Measurements from ENCODE around the gene ETS1. TPM values are rescaled to one million over a fixed set of nuclear protein-coding genes. Genes with fewer than 3 reads are reported as not detected.
A peak's percentile ranks its signal among the peaks of the same experiment; 100 is the strongest.

Gene ETS1
- total and polyA plus RNA-seq, 10 donors, result 58.1 to 455 (median 352) TPM

- intact Hi-C loops (cut with DNase I; ENCODE audit: low total_unique reads), result loop anchor here (10.0 kb wide), 2 partner anchors 67 to 107 kb away; no protein-coding TSS in a partner anchor
- no peak for DNase-seq
- H3K9me3 ChIP-seq, result no peaks in the 10 kb centered on the region
- 74 to 81% (median 78%) methylated on average over 17 of the region's 17 CpGs for WGBS, 5 donors
- no peaks in the 10 kb centered on the region for H3K27me3 ChIP-seq (replicated peaks in 1 of 7)
- TF ChIP-seq POLR2A (IDR thresholded peaks at IDR 0.05) (no peak), POLR2AphosphoS5 (IDR thresholded peaks at IDR 0.05) (no peak), CTCF (IDR thresholded peaks at IDR 0.05 in 8 of 11, conservative IDR thresholded peaks at IDR 0.05 in 3 of 11) (no peak)
- peak overlapping the region; percentile 2 to 93 (median 32) for H3K27ac ChIP-seq
- no peak overlapping the region for H3K4me3 ChIP-seq
- H3K4me1 ChIP-seq, result peaks cover 25 to 86% (median 64%) of the 10 kb centered on the region in 6 donors
- H3K36me3 ChIP-seq, result no peaks in the 10 kb centered on the region
These were observed 34.5 kb upstream of the ETS1 start for GRCh38 chr11:128621601-128622501.

- no peak overlapping the region for H3K4me3 ChIP-seq
- H3K27me3 ChIP-seq (replicated peaks in 1 of 7), result no peaks in the 10 kb centered on the region
- no peaks in the 10 kb centered on the region for H3K36me3 ChIP-seq
- no peak for DNase-seq
- TF ChIP-seq POLR2AphosphoS5 (IDR thresholded peaks at IDR 0.05), result no peak
- no peak for TF ChIP-seq CTCF (IDR thresholded peaks at IDR 0.05 in 8 of 11, conservative IDR thresholded peaks at IDR 0.05 in 3 of 11)
- no peak for TF ChIP-seq POLR2A (IDR thresholded peaks at IDR 0.05)
- intact Hi-C loops (cut with DNase I; ENCODE audit: low total_unique reads), result loop anchor here (10.0 kb wide), 2 partner anchors 66 to 106 kb away; no protein-coding TSS in a partner anchor
- H3K4me1 ChIP-seq, result peaks cover 21 to 84% (median 53%) of the 10 kb centered on the region in 6 donors
- WGBS, 5 donors, result 46 to 59% (median 48%) methylated on average over 9 of the region's 9 CpGs
- H3K9me3 ChIP-seq, result no peaks in the 10 kb centered on the region
- H3K27ac ChIP-seq, result peak overlapping the region in 6 of 8 donors; percentile 5 to 93 (median 44)
These were observed 33.1 kb upstream of the ETS1 start for GRCh38 chr11:128620309-128621100.

- Histone ChIP-seq H3K27me3 (replicated peaks in 1 of 7) (no peaks in the 10 kb centered on the region), H3K27ac (peak overlapping the region in 5 of 8 donors; percentile 5 to 93 (median 35)), H3K4me1 (peaks cover 13 to 84% (median 45%) of the 10 kb centered on the region in 6 donors), H3K4me3 (no peak overlapping the region), H3K9me3 (no peaks in the 10 kb centered on the region), H3K36me3 (no peaks in the 10 kb centered on the region)
- 67 to 77% (median 70%) methylated on average over 10 of the region's 10 CpGs for WGBS, 5 donors
- intact Hi-C loops (cut with DNase I; ENCODE audit: low total_unique reads), result loop anchor here (10.0 kb wide), 2 partner anchors 65 to 105 kb away; no protein-coding TSS in a partner anchor
- TF ChIP-seq CTCF (IDR thresholded peaks at IDR 0.05 in 8 of 11, conservative IDR thresholded peaks at IDR 0.05 in 3 of 11) (no peak), POLR2A (IDR thresholded peaks at IDR 0.05) (no peak), POLR2AphosphoS5 (IDR thresholded peaks at IDR 0.05) (no peak)
- DNase-seq, result no peak
These were observed 32.4 kb upstream of the ETS1 start for GRCh38 chr11:128619540-128620308.
